B cell (primary cell): ENCODE results near the gene LHX6.

ENCODE experiments used
- EZH2 ChIP-seq: IDR thresholded peaks from 2 replicates; pipeline ENCODE4 v1.6.1; 2012; ENCODE audit warnings: borderline replicate concordance, low read depth, mild to moderate bottlenecking, moderate library complexity, low read length; ENCODE audit not compliant: insufficient read depth, poor library complexity, severe bottlenecking
- TF ChIP-seq, protein P1 (sequence below): fragments of 200-600 bp; IDR thresholded peaks from one replicate; pipeline ENCODE4 v1.8.0; 2022; ENCODE audit warnings: antibody characterized with exemption, mild to moderate bottlenecking

DNA sequence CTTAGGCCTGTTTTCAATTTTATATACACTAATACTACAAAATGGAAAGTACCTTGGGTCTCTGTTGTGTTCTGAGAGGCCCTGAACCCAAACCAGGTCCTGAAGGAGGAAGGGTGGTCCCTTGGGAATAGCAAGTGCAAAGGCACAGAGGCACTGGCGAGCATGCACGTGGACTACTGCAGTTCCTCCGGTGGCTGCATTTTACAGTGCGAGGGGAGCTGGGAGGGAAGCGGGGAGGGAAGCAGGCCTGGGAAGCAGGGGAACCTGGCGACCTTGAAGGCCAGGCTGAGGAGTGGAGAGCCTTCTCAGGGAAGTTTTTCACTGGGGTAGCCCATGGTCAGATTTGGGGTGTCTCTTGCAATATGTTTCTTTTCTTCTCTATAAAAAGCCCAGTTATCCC is 35.1 kb downstream of the LHX6 start:
- TF ChIP-seq, protein P1, sequence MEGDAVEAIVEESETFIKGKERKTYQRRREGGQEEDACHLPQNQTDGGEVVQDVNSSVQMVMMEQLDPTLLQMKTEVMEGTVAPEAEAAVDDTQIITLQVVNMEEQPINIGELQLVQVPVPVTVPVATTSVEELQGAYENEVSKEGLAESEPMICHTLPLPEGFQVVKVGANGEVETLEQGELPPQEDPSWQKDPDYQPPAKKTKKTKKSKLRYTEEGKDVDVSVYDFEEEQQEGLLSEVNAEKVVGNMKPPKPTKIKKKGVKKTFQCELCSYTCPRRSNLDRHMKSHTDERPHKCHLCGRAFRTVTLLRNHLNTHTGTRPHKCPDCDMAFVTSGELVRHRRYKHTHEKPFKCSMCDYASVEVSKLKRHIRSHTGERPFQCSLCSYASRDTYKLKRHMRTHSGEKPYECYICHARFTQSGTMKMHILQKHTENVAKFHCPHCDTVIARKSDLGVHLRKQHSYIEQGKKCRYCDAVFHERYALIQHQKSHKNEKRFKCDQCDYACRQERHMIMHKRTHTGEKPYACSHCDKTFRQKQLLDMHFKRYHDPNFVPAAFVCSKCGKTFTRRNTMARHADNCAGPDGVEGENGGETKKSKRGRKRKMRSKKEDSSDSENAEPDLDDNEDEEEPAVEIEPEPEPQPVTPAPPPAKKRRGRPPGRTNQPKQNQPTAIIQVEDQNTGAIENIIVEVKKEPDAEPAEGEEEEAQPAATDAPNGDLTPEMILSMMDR: no peak
- no peak for TF ChIP-seq EZH2
